Retinal pigment epithelial cell (primary cell): Measurements from ENCODE around the gene SNF8.
A peak's percentile ranks its signal among the peaks of the same experiment; 100 is the strongest.
"Not testable (repeated sequence)": the region's sequence is repeated elsewhere in the genome, so short reads cannot be mapped to it uniquely, and the experiment has no call there.

ENCODE experiments used
- DNase-seq: peaks from one replicate; pipeline ENCODE4 v3.0.0-alpha.2; 2010; ENCODE audit warnings: low read depth
- H3K4me3 ChIP-seq: 2 replicates; pipeline ENCODE4 v1.5.1; 2011; ENCODE audit warnings: mild to moderate bottlenecking, low read length, control low read depth, moderate library complexity
- TF ChIP-seq, protein P1 (sequence below): conservative IDR thresholded peaks from 2 replicates; pipeline ENCODE4 v1.5.1; 2011; ENCODE audit warnings: low read depth, low read length, control low read depth, inconsistent platforms

Gene SNF8

DNA sequence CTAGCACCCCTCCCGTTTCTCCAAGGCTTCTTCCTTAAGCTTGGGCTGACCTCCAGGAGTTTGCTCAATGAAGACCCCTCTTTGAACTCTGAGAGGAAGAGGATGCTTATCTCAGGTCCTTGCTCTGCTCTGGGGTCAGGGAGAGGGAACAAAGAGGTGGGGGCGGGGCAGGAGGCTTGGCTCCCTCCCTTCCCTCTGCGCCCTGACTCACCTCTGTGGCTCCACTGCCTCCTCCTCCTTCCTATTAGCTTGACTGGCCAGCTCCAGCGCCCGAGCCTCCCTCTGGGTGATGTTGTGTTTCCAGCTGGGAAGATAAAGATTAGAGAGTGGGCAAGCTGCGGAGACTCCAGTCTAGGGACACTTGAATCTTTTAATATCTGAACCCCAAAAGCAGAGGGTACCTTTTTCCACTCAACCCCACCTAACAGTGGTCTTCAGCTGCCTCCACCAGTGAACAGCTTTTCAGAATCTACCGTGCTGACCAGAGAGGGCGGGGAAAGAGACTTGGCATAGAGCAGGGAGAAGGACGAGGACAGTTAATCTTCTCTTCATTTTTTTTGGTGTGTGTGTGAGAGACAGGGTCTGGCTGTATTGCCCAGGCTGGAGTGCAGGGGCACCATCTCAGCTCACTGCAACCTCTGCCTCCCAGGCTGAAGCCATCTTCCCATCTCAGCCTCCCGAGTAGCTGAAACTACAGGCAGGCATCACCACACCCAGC lies 17.0 kb upstream of the SNF8 start:
- TF ChIP-seq, protein P1, sequence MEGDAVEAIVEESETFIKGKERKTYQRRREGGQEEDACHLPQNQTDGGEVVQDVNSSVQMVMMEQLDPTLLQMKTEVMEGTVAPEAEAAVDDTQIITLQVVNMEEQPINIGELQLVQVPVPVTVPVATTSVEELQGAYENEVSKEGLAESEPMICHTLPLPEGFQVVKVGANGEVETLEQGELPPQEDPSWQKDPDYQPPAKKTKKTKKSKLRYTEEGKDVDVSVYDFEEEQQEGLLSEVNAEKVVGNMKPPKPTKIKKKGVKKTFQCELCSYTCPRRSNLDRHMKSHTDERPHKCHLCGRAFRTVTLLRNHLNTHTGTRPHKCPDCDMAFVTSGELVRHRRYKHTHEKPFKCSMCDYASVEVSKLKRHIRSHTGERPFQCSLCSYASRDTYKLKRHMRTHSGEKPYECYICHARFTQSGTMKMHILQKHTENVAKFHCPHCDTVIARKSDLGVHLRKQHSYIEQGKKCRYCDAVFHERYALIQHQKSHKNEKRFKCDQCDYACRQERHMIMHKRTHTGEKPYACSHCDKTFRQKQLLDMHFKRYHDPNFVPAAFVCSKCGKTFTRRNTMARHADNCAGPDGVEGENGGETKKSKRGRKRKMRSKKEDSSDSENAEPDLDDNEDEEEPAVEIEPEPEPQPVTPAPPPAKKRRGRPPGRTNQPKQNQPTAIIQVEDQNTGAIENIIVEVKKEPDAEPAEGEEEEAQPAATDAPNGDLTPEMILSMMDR: no peak
- DNase-seq: no peak
- H3K4me3 ChIP-seq: no peak overlapping the region

DNA sequence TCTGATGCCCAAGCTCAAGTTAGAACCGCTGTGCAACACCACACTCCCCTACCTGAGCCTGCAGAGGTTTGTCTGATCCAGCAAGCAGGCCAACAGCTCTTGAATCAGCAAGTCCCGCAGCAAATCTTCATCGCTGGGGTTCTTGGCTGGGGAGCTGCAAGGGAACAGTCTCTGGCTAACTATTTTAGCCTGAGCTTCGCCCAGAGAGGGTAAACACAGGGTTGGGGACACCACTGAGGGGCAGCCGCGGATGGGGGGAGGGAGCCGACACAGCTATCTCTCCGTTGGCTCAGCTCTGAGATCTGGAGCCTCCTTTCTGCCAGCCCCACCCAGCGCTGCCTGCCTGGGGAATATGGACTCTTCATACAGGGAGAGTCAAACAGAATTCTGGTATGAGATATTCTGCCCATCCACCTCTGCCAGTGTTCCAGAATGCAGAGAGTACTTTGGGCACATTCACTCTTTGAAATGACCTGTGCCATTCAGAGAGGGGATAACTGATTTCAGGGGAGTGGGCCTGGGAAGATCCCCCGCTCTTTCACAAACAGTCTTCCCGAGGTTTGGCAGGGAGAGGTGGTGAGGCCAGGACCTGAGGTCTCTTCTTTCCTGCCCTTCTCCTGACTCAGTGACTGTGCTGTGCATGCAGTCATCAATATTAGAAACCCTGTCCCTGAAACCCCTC lies 16.3 kb upstream of the SNF8 start:
- TF ChIP-seq, protein P1: no peak
- no peak for DNase-seq
- no peak overlapping the region for H3K4me3 ChIP-seq

DNA sequence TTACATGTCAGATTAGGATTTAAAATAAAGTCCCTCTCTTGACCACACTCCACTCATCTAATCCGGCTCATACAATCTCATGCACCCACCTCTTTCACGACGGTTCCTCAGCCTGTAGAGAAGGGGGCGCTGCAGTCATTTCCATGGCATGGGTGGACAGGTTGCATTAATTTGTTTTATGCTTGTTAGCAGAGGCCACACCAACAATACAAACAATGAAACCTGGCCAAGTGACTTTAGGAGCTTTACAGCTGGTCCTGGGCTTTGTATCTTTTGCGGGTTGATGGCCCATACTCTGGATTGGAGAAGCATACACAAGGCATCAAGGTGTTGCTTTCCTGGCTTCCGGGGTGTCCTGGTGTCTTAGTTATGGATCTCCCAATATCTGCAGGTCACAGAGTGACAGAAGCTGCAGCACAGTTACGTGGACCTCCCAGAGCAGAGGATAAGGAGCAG lies 9.7 kb upstream of the SNF8 start:
- no peak overlapping the region for H3K4me3 ChIP-seq
- no peak for DNase-seq
- TF ChIP-seq, protein P1: peak; percentile 80

DNA sequence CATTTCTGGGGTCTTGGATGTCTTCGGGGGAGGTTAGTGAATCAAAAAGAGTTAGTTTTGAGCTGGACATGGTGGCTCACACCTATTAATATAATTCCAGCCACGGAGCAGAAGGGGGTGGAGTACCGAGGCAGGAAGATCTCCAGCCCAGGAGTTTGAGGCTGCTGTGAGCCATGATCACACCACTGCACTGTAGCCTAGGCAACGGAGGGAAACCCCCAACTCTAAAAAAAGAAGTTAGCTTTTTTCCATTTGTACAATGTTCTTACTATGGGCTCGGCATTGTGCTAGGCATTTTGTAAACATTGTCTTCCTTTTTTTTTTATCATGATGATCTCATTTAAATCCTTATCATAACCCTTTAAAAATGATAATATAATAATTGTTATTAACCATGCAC lies 8.3 kb upstream of the SNF8 start:
- DNase-seq: no peak
- no peak overlapping the region for H3K4me3 ChIP-seq
- TF ChIP-seq, protein P1: no peak

DNA sequence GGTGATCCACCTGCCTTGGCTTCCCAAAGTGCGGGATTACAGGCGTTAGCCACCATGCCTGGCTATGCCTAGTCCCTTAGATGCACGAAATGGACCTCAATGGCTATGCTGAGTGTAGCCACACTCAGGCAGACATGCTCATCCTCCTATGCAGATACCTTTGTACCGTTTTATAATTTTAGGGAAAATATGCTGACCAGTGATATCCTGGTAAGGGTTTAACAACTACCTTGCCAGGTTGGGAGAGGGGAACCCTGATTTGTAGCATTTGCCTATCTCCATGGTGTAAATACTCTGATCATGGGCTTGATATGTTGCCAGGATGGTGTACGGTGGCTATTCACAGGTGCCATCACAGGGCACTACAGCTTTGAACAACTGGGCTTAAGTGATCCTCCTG lies 6.9 kb upstream of the SNF8 start:
- no peak for DNase-seq
- TF ChIP-seq, protein P1: no peak

DNA sequence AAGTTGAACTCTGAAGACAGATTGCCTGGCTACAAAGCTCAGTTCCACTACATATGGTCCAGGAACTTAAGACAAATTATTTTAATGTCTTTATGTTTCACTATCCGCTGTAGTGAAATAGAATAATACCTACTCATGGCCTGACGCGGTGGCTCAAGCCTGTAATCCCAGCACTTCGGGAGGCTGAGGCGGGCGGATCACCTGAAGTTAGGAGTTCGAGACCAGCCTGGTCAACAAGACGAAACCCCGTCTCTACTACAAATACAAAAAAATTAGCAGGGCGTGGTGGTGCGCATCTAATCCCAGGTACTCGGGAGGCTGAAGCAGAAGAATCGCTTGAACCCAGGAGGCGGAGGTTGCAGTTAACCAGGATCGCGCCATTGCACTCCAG lies 614 bp upstream of the SNF8 start:
- peak overlapping the region; percentile 92 for H3K4me3 ChIP-seq
- DNase-seq: not testable (repeated sequence)

More for the DNA sequence above, 6.9 kb upstream of the SNF8 start:
- no peak overlapping the region for H3K4me3 ChIP-seq

DNA sequence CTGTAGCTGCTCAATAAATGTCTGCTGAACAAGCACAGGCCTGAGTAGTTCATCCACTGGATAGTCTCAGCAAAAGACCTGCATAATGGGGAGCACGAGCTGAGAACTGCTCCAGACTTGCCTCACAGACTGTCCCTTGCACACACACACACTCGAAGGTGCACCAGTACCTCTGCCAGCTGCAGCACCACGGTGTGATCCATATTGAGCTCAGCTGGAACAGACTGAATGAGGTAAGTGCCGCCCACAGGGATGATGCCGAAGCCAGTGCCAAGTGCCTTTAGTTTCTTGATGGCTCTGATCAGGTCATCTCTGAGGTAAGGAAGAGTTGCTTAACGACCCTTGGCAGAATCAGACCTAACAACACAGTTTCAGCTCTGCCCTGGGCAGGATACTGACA lies 11.6 kb downstream of the SNF8 start:
- no peak overlapping the region for H3K4me3 ChIP-seq
- TF ChIP-seq, protein P1: no peak
- no peak for DNase-seq
